Measurements from ENCODE around the gene NCK1. TPM values are rescaled to one million over a fixed set of nuclear protein-coding genes. Genes with fewer than 3 reads are reported as not detected.

Gene NCK1
- total and polyA plus RNA-seq, 2 donors: 45.2 to 70.2 TPM

DNA sequence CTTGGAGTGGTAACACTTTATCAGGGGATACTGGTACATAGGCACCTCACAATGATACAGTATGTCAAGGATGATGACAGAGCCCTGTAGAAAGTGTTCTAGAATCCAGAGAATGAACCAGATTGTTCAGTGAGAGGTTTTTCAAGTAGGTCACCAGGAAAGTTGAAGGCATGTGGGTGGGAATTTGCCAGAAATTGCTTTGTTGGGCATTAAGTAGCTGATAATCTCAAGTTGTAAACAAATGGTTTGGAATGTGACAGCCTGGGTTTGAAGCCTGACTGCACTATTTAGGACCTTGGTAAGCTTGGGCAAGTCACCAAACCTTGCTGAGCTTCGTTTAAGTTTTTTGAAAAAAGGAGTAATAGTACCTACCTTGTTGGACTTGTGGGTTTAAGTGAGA, 30.5 kb upstream of the NCK1 start:
- Histone ChIP-seq H3K27ac (ENCODE audit: low read depth in 1 of 2, low read length in 1 of 2) (no peak overlapping the region), H3K36me3 (ENCODE audit: control insufficient read depth in 2 of 2, insufficient read depth in 2 of 2, low read length in 1 of 2) (no peaks in the 10 kb centered on the region), H3K4me1 (ENCODE audit: control insufficient read depth in 2 of 2, insufficient read depth in 2 of 2, low read length in 2 of 2) (no peaks in the 10 kb centered on the region), H3K9me3 (ENCODE audit: control insufficient read depth in 2 of 2, insufficient read depth in 1 of 2, low read length in 1 of 2) (no peaks in the 10 kb centered on the region), H3K4me3 (ENCODE audit: low read length in 2 of 2) (no peak overlapping the region), H3K27me3 (ENCODE audit: control insufficient read depth in 2 of 2, insufficient read depth in 1 of 2, low read length in 1 of 2) (no peaks in the 10 kb centered on the region)
- 96% methylated on average over 1 of the region's 1 CpG for WGBS
- no peak for DNase-seq (ENCODE audit: low read depth in 6 of 9, low spot score in 9 of 9)

DNA sequence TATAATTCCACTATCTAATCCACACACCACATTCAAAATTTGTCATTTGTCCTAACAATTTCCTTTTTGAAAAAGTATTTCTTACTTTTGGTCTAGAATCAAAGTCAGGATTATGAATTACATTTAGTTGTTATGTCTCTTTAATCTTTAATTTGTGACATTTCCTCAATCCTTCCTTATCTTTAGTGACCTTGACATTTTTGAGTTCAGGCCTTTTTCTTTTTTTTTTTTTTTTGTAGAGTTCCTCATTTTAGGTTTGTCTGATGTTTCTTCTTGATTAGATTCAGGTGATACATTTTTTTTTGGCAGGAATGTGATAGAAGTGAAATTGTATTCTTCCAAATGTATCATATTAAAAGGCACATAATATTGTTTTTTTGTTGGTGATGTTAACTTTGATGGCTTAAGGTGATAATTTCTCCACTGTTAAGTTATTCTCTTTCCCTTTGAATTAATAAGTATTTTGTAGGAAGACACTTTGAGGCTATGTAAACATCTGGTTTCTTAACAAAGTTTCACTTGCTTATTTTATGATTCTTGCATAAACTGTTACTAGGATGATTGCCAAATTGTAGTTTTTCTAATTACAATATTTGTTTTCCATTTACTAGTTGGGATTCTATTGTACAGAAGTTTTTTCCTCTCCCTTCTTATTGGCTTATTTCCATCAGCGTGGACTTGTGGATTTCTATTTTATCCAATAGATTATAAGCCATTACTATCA, 26.8 kb upstream of the NCK1 start:
- H3K4me1 ChIP-seq (ENCODE audit: control insufficient read depth in 2 of 2, insufficient read depth in 2 of 2, low read length in 2 of 2): peaks cover 0 to 9% of the 10 kb centered on the region in 2 donors
- no peaks in the 10 kb centered on the region for H3K36me3 ChIP-seq (ENCODE audit: control insufficient read depth in 2 of 2, insufficient read depth in 2 of 2, low read length in 1 of 2)
- H3K27ac ChIP-seq (ENCODE audit: low read depth in 1 of 2, low read length in 1 of 2): no peak overlapping the region
- H3K4me3 ChIP-seq (ENCODE audit: low read length in 2 of 2): no peak overlapping the region
- no peaks in the 10 kb centered on the region for H3K9me3 ChIP-seq (ENCODE audit: control insufficient read depth in 2 of 2, insufficient read depth in 1 of 2, low read length in 1 of 2)
- no peak for DNase-seq (ENCODE audit: low read depth in 6 of 9, low spot score in 9 of 9)
- no peaks in the 10 kb centered on the region for H3K27me3 ChIP-seq (ENCODE audit: control insufficient read depth in 2 of 2, insufficient read depth in 1 of 2, low read length in 1 of 2)
- 96% methylated on average over 1 of the region's 1 CpG for WGBS

DNA sequence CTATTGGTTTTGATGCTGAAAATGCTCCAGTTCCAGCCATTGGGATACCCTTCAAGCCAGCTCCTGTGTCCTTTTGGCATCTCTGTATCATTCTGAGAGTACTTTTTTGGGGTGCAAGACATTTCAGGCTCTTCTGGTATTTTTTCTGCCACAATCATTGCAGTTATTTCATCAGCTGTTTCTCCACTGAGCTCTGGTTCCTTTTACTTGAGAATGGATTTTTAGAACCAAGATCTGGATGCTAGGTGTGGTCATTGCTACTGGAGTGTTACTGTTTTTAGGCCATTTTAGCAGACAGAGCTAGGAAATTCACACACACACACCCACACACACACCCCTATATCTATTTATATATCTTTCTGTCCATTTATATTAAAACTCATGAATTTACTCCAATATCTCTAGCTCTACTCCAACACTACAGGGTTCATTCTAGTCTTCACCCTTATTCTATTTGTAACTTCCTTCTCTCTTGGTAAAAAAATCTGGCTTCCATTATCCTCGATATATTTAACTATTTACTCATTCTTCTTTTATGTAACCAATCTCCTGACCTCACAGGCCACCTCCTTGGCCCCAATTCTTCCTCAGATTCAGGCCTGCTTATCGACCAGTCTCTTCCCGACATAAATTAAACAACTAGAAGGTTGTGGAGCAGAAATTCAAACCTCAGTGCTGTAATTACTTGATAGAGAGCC, 26.0 kb upstream of the NCK1 start:
- no peak overlapping the region for H3K27ac ChIP-seq (ENCODE audit: low read depth in 1 of 2, low read length in 1 of 2)

DNA sequence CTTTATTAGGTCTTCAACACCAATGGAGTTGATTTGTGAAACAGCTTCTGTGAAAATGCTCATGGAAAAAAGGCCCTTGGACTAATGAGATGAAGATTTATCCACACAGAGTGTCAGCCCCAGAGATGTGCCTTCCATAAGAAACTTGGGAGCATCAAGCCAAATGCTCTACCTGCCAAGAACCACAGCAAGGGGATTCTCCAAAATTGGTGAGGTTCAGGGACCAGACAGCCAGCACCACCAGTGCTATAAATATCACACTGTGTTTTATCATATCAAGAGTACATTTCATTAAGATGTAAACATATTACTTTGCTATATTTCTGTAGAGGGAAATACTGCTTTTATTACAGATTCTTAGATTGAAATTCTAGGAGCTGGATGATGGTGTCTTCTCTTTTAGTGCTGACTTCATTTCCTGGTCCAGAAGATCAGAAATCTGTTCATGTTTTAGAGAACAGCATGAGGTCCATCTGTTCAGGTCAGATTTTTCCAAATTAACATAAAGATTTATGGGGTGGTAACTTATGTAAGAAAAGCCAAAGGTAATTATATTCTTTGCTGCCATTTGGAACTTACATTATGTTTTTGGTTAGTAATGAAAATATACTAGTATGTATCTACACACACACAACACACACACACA, 25.4 kb upstream of the NCK1 start:
- DNase-seq (ENCODE audit: low read depth in 6 of 9, low spot score in 9 of 9): no peak
- no peaks in the 10 kb centered on the region for H3K9me3 ChIP-seq (ENCODE audit: control insufficient read depth in 2 of 2, insufficient read depth in 1 of 2, low read length in 1 of 2)
- no peak overlapping the region for H3K27ac ChIP-seq (ENCODE audit: low read depth in 1 of 2, low read length in 1 of 2)
- H3K4me3 ChIP-seq (ENCODE audit: low read length in 2 of 2): no peak overlapping the region
- peaks cover 0 to 9% of the 10 kb centered on the region in 2 donors for H3K4me1 ChIP-seq (ENCODE audit: control insufficient read depth in 2 of 2, insufficient read depth in 2 of 2, low read length in 2 of 2)
- peaks cover 0 to 4% of the 10 kb centered on the region in 2 donors for H3K36me3 ChIP-seq (ENCODE audit: control insufficient read depth in 2 of 2, insufficient read depth in 2 of 2, low read length in 1 of 2)
- no peaks in the 10 kb centered on the region for H3K27me3 ChIP-seq (ENCODE audit: control insufficient read depth in 2 of 2, insufficient read depth in 1 of 2, low read length in 1 of 2)

More for the DNA sequence above, 26.0 kb upstream of the NCK1 start:
- no peak for DNase-seq (ENCODE audit: low read depth in 6 of 9, low spot score in 9 of 9)
- 53% methylated on average over 3 of the region's 3 CpGs for WGBS
- peaks cover 0 to under 1% of the 10 kb centered on the region in 2 donors for H3K36me3 ChIP-seq (ENCODE audit: control insufficient read depth in 2 of 2, insufficient read depth in 2 of 2, low read length in 1 of 2)
- H3K4me1 ChIP-seq (ENCODE audit: control insufficient read depth in 2 of 2, insufficient read depth in 2 of 2, low read length in 2 of 2): peaks cover 0 to 9% of the 10 kb centered on the region in 2 donors
- H3K9me3 ChIP-seq (ENCODE audit: control insufficient read depth in 2 of 2, insufficient read depth in 1 of 2, low read length in 1 of 2): no peaks in the 10 kb centered on the region
- H3K4me3 ChIP-seq (ENCODE audit: low read length in 2 of 2): no peak overlapping the region
- no peaks in the 10 kb centered on the region for H3K27me3 ChIP-seq (ENCODE audit: control insufficient read depth in 2 of 2, insufficient read depth in 1 of 2, low read length in 1 of 2)

DNA sequence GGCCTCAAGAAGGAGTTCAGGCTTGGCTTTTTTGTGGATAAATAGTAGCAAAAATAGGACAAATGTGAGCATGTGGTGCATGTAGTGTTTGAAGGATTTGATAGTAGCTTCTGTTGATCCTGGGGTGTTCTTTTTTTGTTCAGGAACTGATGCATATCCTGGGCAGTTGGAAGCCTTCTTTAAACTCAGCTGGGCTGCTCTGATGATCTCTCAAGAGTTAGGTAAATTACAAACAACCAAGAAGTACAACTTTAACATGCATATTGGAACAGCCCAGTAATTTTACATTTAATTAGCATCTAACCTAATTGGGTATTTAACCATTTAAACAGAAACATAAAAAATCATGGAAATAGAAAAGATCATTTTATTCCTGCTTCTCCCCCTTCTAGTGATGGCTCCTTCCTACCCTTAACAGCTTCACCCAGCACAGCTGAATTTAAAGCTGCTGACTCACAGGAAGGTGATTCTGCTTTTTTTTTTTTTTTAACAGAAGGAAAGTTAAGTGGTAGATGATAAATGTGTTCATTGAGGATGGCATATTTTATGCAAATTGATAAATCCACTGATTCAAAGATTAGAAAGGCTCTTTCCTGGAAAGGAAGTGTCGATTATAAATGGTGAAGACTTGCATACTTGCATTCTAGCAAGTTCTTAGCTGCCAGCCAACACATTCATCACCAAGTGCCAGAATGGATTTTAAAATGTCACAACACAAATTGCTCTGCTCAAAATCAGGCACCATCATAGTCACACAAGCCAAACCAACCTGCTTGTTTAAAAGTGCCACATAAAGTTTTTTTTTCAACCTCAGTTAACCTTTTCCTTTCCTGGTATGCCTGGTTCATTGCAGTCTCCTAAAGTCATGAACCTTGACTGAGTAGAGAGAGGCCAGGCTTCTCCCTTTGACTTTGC, 23.1 kb upstream of the NCK1 start:
- no peaks in the 10 kb centered on the region for H3K27me3 ChIP-seq (ENCODE audit: control insufficient read depth in 2 of 2, insufficient read depth in 1 of 2, low read length in 1 of 2)
- H3K36me3 ChIP-seq (ENCODE audit: control insufficient read depth in 2 of 2, insufficient read depth in 2 of 2, low read length in 1 of 2): peaks cover 12 to 13% of the 10 kb centered on the region in 2 donors
- peaks cover 0 to 9% of the 10 kb centered on the region in 2 donors for H3K4me1 ChIP-seq (ENCODE audit: control insufficient read depth in 2 of 2, insufficient read depth in 2 of 2, low read length in 2 of 2)
- peak in 1 of 9 donors; percentile 35 for DNase-seq (ENCODE audit: low read depth in 6 of 9, low spot score in 9 of 9)
- no peak overlapping the region for H3K4me3 ChIP-seq (ENCODE audit: low read length in 2 of 2)
- H3K9me3 ChIP-seq (ENCODE audit: control insufficient read depth in 2 of 2, insufficient read depth in 1 of 2, low read length in 1 of 2): no peaks in the 10 kb centered on the region
- 8% methylated on average over 1 of the region's 1 CpG for WGBS
- H3K27ac ChIP-seq (ENCODE audit: low read depth in 1 of 2, low read length in 1 of 2): peak overlapping the region in 1 of 2 donors; percentile 20

DNA sequence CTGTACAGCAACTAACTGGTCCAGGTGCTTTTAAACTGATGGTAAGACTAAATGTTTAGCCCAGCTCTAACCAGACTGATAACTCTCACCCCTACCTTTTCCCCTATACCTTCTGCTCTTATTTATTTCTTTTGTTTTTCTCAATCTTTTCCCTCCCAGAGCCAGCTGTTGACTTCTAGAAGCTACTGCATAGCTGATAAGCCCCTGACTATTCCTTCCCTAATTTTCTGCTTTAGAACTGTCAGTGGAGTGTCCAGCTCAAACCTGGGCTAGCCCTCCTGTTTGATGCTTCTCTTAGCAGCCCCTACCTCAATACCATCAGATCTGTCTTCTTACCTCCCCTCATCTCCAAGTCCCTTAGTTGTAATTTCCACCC, 22.5 kb upstream of the NCK1 start:
- no peak for DNase-seq (ENCODE audit: low read depth in 6 of 9, low spot score in 9 of 9)
- Histone ChIP-seq H3K9me3 (ENCODE audit: control insufficient read depth in 2 of 2, insufficient read depth in 1 of 2, low read length in 1 of 2) (no peaks in the 10 kb centered on the region), H3K4me3 (ENCODE audit: low read length in 2 of 2) (no peak overlapping the region), H3K36me3 (ENCODE audit: control insufficient read depth in 2 of 2, insufficient read depth in 2 of 2, low read length in 1 of 2) (peaks cover 13 to 14% of the 10 kb centered on the region in 2 donors), H3K4me1 (ENCODE audit: control insufficient read depth in 2 of 2, insufficient read depth in 2 of 2, low read length in 2 of 2) (peaks cover 0 to 9% of the 10 kb centered on the region in 2 donors), H3K27ac (ENCODE audit: low read depth in 1 of 2, low read length in 1 of 2) (peak overlapping the region in 1 of 2 donors; percentile 20), H3K27me3 (ENCODE audit: control insufficient read depth in 2 of 2, insufficient read depth in 1 of 2, low read length in 1 of 2) (no peaks in the 10 kb centered on the region)

DNA sequence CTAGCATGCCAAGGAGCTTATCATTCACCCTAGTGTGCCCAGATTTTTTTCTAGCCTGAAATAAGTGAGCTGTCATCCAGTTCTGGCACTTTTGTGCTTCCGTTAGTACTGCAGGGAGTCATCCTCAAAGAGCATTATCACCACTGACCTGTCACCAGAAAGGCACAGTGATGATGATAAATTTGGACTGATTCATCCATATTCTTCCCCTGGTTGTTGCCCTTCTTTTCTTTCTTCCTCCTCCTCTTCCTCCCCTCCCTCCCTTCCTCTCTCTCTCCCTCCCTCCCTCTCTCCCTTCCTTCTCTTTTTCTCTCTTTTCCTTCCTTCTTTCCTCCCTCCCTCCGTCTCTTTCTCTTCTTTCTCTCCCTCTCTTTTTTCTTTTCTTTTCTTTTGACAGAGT, 21.8 kb upstream of the NCK1 start:
- Histone ChIP-seq H3K36me3 (ENCODE audit: control insufficient read depth in 2 of 2, insufficient read depth in 2 of 2, low read length in 1 of 2) (peaks cover 13 to 15% of the 10 kb centered on the region in 2 donors), H3K9me3 (ENCODE audit: control insufficient read depth in 2 of 2, insufficient read depth in 1 of 2, low read length in 1 of 2) (no peaks in the 10 kb centered on the region), H3K27me3 (ENCODE audit: control insufficient read depth in 2 of 2, insufficient read depth in 1 of 2, low read length in 1 of 2) (no peaks in the 10 kb centered on the region), H3K4me1 (ENCODE audit: control insufficient read depth in 2 of 2, insufficient read depth in 2 of 2, low read length in 2 of 2) (peaks cover 0 to 9% of the 10 kb centered on the region in 2 donors), H3K4me3 (ENCODE audit: low read length in 2 of 2) (no peak overlapping the region), H3K27ac (ENCODE audit: low read depth in 1 of 2, low read length in 1 of 2) (no peak overlapping the region)
- 96% methylated on average over 2 of the region's 2 CpGs for WGBS
- no peak for DNase-seq (ENCODE audit: low read depth in 6 of 9, low spot score in 9 of 9)

DNA sequence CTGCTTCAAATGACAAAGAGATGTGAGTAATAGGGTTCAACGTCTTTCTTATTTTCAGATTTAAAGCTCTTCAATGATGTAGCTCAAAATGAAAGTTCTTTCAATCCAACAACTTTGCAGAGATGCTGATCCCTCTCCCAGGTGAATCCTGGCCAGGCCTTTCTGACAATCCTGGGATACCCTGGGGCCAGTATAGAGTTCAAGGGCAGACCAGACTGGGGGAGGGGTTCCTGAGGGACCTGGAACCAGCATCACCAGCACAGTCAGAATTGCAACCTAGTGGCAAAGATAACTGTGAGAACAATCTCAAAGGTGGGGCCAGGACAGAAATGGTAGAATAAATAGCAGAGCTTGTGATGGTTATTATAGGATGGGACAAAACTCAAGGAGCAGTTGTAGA, 19.7 kb upstream of the NCK1 start:
- Histone ChIP-seq H3K36me3 (ENCODE audit: control insufficient read depth in 2 of 2, insufficient read depth in 2 of 2, low read length in 1 of 2) (peaks cover 13 to 21% of the 10 kb centered on the region in 2 donors), H3K9me3 (ENCODE audit: control insufficient read depth in 2 of 2, insufficient read depth in 1 of 2, low read length in 1 of 2) (no peaks in the 10 kb centered on the region), H3K27me3 (ENCODE audit: control insufficient read depth in 2 of 2, insufficient read depth in 1 of 2, low read length in 1 of 2) (no peaks in the 10 kb centered on the region), H3K27ac (ENCODE audit: low read depth in 1 of 2, low read length in 1 of 2) (no peak overlapping the region), H3K4me3 (ENCODE audit: low read length in 2 of 2) (no peak overlapping the region), H3K4me1 (ENCODE audit: control insufficient read depth in 2 of 2, insufficient read depth in 2 of 2, low read length in 2 of 2) (peaks cover 0 to 9% of the 10 kb centered on the region in 2 donors)
- 100% methylated on average over 1 of the region's 1 CpG for WGBS
- no peak for DNase-seq (ENCODE audit: low read depth in 6 of 9, low spot score in 9 of 9)

Data from thymus (tissue), 11 donors.